GM10266 (cell line): ENCODE data around the gene HK1.

ENCODE experiments used
- DNase-seq: peaks from one replicate; pipeline ENCODE4 v3.0.0; 2012; ENCODE audit errors: extremely low spot score
- TF ChIP-seq, protein P1 (sequence below): IDR thresholded peaks from 2 replicates; pipeline ENCODE4 v1.5.1; 2012; ENCODE audit warnings: mild to moderate bottlenecking, low read depth; ENCODE audit not compliant: control insufficient read depth, insufficient read depth; ENCODE audit errors: missing control alignments

The HK1 gene

GRCh38 chr10:69428165-69428564, 149.9 kb downstream of the HK1 start:
- DNase-seq, result no peak
- TF ChIP-seq, protein P1, sequence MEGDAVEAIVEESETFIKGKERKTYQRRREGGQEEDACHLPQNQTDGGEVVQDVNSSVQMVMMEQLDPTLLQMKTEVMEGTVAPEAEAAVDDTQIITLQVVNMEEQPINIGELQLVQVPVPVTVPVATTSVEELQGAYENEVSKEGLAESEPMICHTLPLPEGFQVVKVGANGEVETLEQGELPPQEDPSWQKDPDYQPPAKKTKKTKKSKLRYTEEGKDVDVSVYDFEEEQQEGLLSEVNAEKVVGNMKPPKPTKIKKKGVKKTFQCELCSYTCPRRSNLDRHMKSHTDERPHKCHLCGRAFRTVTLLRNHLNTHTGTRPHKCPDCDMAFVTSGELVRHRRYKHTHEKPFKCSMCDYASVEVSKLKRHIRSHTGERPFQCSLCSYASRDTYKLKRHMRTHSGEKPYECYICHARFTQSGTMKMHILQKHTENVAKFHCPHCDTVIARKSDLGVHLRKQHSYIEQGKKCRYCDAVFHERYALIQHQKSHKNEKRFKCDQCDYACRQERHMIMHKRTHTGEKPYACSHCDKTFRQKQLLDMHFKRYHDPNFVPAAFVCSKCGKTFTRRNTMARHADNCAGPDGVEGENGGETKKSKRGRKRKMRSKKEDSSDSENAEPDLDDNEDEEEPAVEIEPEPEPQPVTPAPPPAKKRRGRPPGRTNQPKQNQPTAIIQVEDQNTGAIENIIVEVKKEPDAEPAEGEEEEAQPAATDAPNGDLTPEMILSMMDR, result no peak

DNA sequence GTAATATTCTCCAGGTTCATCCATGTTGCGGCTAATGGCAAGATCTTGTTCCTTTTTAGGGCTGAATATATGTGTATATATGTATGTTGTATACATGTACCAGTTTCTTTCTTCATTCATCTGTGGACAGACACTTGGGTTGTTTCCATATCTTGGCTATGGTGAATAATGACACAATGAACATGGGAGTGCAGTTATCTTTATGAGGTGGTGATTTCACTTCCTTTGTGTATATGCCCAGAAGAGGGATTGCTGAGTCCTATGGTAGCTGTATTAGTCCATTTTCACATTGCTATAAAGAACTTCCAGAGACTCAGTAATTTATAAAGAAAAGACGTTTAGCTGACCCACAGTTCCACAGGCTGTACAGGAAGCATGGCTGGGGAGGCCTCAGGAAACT, 155.9 kb downstream of the HK1 start:
- DNase-seq, result no peak
- TF ChIP-seq, protein P1, result no peak

DNA sequence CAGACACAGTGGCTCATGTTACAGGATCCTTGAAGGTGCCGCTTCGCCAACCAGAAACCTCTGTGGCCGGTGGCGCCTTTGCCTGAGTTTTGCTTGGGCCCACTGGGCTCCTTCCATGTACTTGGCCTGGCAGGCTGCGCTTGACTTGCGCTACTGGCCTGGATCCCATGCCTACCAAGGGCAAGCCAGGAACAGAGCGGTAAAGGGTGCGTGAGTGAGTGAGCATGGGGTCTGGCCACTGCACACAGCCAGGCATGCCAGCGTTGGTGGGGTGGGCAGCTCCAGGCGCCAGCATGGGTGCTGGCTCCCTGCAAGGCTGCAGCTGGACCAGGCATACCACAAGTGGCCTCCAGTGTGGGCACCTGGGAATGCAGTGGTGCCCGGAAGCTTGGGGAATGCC, 156.6 kb downstream of the HK1 start:
- DNase-seq, result no peak
- TF ChIP-seq, protein P1, result no peak

GRCh38 chr10:69435966-69436520, 157.7 kb downstream of the HK1 start:
- no peak for DNase-seq
- TF ChIP-seq, protein P1, result no peak

GRCh38 chr10:69437321-69438259, 159.3 kb downstream of the HK1 start:
- TF ChIP-seq, protein P1, result no peak
- DNase-seq, result no peak

DNA sequence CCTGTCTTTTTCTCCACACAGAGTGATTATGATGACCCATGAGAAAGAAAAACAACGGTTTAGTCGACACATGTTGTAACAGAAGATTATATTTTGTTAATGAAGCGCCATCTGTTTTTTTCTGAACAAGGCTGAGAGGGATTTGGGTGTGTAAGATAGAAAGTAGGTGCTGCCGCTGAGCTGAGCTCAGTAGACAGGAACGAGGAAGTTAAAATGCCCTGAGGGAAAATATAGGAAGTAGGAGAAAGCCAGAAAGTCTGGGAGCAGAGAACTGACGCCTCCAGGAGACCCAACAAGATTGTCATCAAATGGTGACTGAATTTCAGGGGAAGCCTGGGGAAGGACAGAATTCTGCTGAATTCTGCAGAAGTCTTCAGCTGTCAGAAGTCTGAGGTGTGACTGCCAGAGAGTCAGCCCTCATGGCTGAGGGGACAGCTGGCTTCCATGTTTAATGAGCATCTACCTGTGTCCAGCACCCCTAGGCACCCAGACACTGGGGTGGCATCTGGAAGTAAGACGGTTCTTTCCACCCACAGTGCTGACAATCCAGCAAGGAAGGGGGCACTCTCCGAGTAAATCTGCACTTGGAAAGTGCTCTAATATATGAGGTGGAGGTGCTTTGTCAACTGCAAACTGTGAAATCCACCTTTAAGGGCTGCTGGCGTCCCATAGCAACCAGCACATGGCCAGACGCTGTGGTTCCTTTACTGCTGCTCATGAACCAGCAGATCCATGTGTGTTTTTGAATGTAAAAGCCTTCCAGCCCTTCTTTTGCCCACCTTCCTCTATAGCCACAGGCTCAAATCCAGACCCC, 160.4 kb downstream of the HK1 start:
- DNase-seq, result no peak

More for the DNA sequence above, 160.4 kb downstream of the HK1 start:
- TF ChIP-seq, protein P1, result no peak
